Motor neuron (in vitro differentiated cells): ENCODE measurements around the gene NFE2L2. TPM values are rescaled to one million over a fixed set of nuclear protein-coding genes. Genes with fewer than 3 reads are reported as not detected.
"Not testable (repeated sequence)": the region's sequence is repeated elsewhere in the genome, so short reads cannot be mapped to it uniquely, and the experiment has no call there.

Experiments used
- ATAC-seq, 8 experiments: fragments of 200-7000 bp; cut with Tn5 transposase; replicated peaks in 6 of 8; 2 replicates each; pipeline ENCODE4 v1.8.0; 2021; ENCODE audit warnings: mild to moderate bottlenecking in 8 of 8, moderate library complexity in 8 of 8
- H3K27ac ChIP-seq, 2 donors: fragments of 250-450 bp; sonication (Bioruptor Pico); 2 replicates each; pipeline ENCODE4 v1.9.0; 2021; ENCODE audit warnings: antibody characterized with exemption in 2 of 2, mild to moderate bottlenecking in 2 of 2, moderate library complexity in 1 of 2
- H3K4me1 ChIP-seq, 2 donors: fragments of 250-450 bp; sonication (Bioruptor Pico); replicated peaks in 1 of 2; 2 replicates each; pipeline ENCODE4 v1.6.1; 2021; ENCODE audit warnings: antibody characterized with exemption in 2 of 2, mild to moderate bottlenecking in 2 of 2, moderate library complexity in 1 of 2
- H3K4me3 ChIP-seq, 5 donors: fragments of 250-450 bp; sonication (Bioruptor Pico); 2 replicates each; pipeline ENCODE4 v1.9.0; 2021; ENCODE audit warnings: antibody characterized with exemption in 5 of 5, mild to moderate bottlenecking in 5 of 5, moderate library complexity in 4 of 5
- WGBS, 10 experiments: fragments of 450-650 bp; shearing (Covaris generic); methylation state at CpG; one replicate each; pipeline ENCODE4 v1.0.0; 2022; 5-methylcytosine and 5-hydroxymethylcytosine counted together
- in situ Hi-C, 9 experiments: fragments of 400-800 bp; cut with MboI; loops; one replicate each; pipeline ENCODE4 v1.15.0; 2021; ENCODE audit warnings: low sequenced_read_pairs in 9 of 9, low pct_unique_long_range_greater_than_20kb in 2 of 9; ENCODE audit not compliant: unreplicated experiment in 9 of 9
- total RNA-seq, 8 experiments: library from RNA; unstranded; fragments of 300-600 nt; gene quantifications; 2 replicates each; pipeline versions ENCODE4 v1.2.3 to v1.2.4, GENCODE V29; 2022

Gene NFE2L2
- total RNA-seq, 8 experiments from 2014 or later: 28.6 to 218 (median 62.0) TPM

- ATAC-seq: no peak
- H3K27ac ChIP-seq: no peak overlapping the region
- H3K4me3 ChIP-seq: no peak overlapping the region
Measured at GRCh38 chr2:177188482-177189469, 75.8 kb downstream of the NFE2L2 start.

GRCh38 chr2:177187631-177188312, 76.8 kb downstream of the NFE2L2 start:
- peak overlapping the region in 1 of 2 donors; percentile 60 for H3K27ac ChIP-seq
- H3K4me1 ChIP-seq: peaks cover 8 to 12% of the 10 kb centered on the region in 2 donors
- in situ Hi-C loops: no loop called here
- WGBS, 10 experiments: 50 to 66% (median 61%) methylated on average over 3 to 8 of the region's 8 CpGs; no CpG with 5 or more reads in 3 of the 10 experiments
- peak in 7 of 8 experiments; percentile 37 to 98 (median 75) for ATAC-seq
- no peak overlapping the region for H3K4me3 ChIP-seq

More at GRCh38 chr2:177188482-177189469, 75.8 kb downstream of the NFE2L2 start:
- in situ Hi-C loops: no loop called here
- 84 to 100% (median 95%) methylated on average over 1 to 5 of the region's 7 CpGs; no CpG with 5 or more reads in 2 of the 10 experiments for WGBS, 10 experiments
- H3K4me1 ChIP-seq: peaks cover 8 to 12% of the 10 kb centered on the region in 2 donors

GRCh38 chr2:177186038-177186437, 78.5 kb downstream of the NFE2L2 start:
- ATAC-seq, H3K4me3 ChIP-seq, H3K27ac ChIP-seq, in situ Hi-C loops: not testable (repeated sequence)
- H3K4me1 ChIP-seq: peaks cover 8 to 12% of the 10 kb centered on the region in 2 donors
- WGBS, 10 experiments: 55 to 100% (median 82%) methylated on average over 1 to 6 of the region's 7 CpGs; no CpG with 5 or more reads in 2 of the 10 experiments

GRCh38 chr2:177184606-177185005, 79.9 kb downstream of the NFE2L2 start:
- Histone ChIP-seq H3K4me1 (peaks cover 8 to 12% of the 10 kb centered on the region in 2 donors), H3K4me3 (no peak overlapping the region), H3K27ac (no peak overlapping the region)
- in situ Hi-C loops: no loop called here
- WGBS, 10 experiments: 88% methylated on average over 1 of the region's 1 CpG; no CpG with 5 or more reads in 9 of the 10 experiments
- ATAC-seq: no peak

GRCh38 chr2:177183860-177184259, 80.7 kb downstream of the NFE2L2 start:
- Histone ChIP-seq H3K4me1 (peaks cover 8 to 12% of the 10 kb centered on the region in 2 donors), H3K4me3 (no peak overlapping the region), H3K27ac (no peak overlapping the region)
- in situ Hi-C loops: no loop called here
- peak in 1 of 8 experiments; percentile 5 for ATAC-seq

Other genes with a start within 250 kb of the NFE2L2 start
- 100 to 1,000 TPM in 3 of 8 experiments, 10 to 100 TPM in 5; 45.1 to 173 (median 87.4) TPM for gene HNRNPA3, start 51.9 kb downstream of the NFE2L2 start, total RNA-seq
- 10 to 100 TPM; 21.6 to 62.4 (median 30.2) TPM for gene AGPS, start 128.0 kb upstream of the NFE2L2 start, total RNA-seq